ENCODE results near the gene DUOXA1. TPM values are rescaled to one million over a fixed set of nuclear protein-coding genes. Genes with fewer than 3 reads are reported as not detected.
"Not testable (repeated sequence)": the region's sequence is repeated elsewhere in the genome, so short reads cannot be mapped to it uniquely, and the experiment has no call there.

DUOXA1 gene
- total RNA-seq, 1 experiment from 2014 or later: 0.23 TPM

DNA sequence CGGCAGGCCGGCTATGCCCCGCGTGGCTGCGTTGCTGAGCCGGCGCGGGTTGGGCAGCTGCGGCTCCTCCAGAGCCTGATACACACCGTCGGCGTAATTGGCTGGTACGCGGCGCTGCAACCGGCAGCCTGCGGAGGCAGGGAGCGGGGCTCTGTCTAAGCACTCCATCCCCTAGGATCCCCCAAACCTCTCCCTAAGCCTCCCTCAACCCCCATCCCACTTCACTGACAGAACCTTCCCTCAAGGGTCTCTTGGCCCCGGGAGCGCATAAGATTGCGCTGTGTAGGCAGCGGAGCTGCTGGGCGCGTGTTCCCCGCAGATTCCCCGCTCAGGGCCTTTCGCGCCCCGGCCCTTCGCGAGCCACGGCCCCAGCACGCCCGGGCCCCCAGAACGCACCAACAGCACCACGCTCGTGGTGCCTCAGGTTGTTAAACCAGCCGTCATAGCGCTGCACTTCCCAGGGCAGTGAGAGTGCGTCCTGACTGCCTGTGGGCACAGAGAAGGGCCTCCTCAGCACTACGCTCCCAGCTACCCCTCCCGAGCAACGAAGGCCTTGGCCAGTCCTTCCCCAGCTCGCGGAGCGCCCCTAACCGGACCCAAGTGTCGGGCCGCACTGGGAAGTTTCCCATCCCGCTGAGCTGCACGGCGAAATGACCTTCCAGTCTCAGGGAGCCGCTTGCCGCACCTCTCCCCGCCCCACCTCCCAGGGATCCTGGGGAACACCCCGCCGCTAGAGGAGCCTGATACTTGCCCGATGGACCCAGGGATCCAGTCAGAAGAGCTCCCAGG, 16.9 kb downstream of the DUOXA1 start:
- DNase-seq (ENCODE audit: low spot score): no peak

DNA sequence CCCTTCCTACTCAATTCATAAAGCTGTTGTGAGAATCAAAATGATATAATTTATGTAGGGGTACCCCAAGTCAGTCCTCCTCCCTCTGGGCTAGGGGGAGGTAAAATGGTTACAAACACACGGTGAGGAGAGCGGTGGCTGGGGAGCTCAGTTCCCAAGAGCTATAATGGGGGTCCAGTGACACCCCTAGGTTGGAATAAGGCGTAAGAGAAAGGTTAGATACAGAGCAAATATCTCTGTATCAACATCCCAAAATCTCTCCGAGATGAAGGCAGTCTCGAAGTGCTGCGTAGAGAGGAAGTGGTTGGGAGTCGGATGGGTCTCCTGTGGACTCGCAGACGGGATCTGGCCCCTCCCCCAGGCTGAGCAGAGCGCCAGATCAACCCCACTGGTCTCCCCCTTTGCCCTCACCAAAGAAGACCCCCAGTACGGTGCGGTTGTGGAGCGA, 17.5 kb downstream of the DUOXA1 start:
- DNase-seq (ENCODE audit: low spot score): no peak

DNA sequence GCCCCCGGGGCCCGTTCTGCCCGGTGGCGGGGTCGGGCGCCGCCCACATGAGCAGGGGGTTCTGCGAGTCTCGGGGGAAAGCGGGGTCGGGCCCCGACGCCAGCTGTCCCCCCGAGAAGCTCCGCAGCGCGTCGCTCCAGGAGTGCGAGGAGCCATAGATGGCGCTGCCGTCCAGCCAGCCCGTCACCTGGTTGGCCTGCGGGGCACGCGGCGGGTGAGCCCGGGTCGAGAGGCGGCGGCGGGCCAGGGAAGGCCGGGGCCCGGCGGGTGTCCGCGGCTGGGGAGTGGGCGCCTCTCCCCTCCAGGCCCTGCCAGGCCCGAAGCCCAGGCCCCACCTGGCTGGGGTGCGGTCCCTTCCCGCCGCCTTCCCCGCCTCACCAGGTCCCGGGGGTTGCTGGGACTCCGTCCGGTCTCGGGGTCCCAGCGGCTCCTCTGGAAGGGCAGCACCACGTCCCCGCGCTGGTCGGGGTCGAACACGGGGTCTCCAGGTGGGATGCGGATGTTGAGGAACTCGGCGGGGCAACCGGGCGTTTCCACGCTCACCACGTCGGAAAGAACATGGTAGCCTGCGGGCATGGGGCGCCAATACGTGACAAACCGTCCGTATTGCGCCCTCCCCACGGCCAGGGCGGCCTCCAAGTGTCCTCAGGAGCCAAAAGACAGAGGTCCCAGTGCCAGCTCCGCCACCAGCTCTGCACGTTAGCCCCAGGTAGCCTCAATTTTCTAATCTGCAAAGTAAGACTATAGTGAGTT, 18.1 kb downstream of the DUOXA1 start:
- no peak for DNase-seq (ENCODE audit: low spot score)

DNA sequence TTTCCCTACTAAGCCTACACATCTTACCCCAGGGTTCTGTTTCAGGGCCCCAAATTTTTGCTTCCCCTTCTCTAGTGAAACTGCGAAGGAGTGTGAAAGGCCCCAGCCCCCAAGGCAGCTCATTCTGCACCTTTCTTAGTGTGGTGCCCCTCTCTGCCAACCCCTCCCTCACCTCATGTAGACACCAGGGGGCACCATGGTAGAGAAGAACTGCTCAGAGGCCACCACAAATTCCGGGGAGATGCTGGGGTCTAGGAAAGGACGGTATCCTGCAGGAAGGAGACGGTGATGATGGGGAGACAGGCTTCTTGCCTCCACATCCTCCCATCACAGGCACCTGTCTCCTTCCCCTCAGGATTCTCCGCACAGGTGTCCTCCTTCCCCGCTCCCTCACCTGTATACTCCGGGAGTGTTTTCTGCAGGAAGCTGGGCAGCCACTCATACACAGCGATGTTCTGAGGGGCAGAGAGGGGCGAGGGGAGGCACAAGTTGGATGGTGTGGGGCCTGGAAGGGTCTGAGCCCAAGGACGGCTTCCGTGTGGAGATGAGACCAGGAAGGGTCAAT, 19.3 kb downstream of the DUOXA1 start:
- DNase-seq (ENCODE audit: low spot score): no peak

DNA sequence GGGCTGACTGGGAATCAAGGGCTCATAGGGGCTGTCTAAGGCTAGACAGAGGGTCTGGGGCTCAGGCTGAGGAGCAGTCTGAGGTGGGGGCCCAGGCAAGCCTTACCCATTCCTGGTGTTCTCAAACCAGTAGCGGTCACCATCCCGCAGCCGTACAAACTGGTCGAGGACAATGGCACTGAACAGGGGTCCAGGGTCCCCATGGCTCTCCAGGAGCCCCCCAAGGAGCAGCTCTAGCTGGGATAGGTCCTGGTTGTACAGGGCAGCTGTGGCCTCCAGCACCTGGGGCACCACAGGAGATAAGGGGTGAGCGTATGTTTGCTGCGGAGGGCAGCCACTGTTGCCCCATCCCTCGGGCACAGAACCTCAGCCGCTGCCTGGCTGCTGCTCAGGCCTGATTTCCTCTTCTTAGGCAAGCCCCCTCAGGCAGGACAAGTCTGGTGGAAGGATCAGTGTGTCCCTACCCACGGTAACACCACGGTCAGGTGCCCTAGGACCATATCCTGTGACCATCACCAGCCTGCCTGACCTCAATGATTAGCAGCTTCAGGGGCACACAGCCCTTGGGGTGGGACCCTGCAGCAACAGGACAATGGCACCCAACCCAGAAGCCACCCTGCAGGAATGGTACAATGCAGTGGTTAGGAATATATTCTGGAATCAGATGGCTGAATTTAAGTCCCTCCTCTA, 21.6 kb downstream of the DUOXA1 start:
- DNase-seq (ENCODE audit: low spot score): no peak

DNA sequence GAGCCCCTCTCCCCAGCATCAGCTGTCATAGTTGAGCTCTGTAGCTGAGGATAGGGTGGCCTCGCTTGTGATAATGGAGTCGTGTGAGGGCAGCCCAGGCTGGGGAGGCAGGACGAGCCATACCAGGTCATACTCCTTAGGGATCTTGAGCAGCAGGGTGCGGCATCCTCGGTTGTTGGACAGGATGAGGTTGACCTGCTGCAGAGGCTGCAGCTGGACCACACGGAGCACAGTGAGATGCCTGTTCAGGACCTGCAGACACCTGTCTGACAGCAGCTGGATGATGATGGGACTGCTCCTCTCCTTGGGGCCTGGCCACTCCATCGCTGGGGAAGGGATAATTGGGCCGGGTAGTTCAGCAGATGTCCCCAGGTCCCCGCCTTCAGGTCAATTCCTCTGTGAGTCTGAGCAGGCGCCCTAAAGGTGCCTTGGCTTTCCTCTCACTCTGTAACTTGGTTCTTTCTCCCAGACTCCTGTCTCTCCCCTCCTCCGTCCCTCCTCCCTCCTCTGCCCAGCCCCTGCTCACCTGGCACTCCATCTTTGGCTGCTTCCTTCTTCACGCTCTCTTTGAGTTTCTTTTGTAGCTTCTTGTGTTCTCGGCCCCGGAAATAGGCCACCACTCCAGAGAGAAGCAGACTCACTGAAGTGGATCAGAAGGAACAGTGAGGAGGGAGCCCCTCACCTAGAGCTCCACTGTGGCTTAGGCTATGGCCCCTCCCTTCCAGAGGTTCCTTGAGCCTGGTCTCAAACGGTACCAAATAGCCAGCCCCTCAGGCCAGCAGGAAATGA, 23.5 kb downstream of the DUOXA1 start:
- DNase-seq (ENCODE audit: low spot score): no peak

DNA sequence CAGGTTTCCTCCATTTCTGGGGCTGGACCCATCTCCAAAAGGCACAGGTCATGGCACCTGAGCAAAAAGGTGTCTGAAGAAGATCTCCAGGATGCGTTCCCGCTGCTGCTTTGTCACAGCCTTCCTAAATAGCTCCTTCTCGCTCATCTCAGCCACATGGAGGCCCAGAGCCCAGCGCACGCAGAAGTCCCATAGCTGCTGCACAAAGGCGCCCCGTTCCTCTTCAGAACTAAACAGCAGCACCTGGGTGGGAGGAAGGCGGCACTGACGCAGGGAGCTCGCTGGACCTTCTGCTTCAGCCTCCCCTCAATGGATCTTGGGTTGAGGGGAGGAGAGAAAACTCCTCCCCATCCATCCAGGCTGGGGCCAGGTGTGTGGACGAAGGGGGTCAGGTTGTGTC, 24.1 kb downstream of the DUOXA1 start:
- no peak for DNase-seq (ENCODE audit: low spot score)

DNA sequence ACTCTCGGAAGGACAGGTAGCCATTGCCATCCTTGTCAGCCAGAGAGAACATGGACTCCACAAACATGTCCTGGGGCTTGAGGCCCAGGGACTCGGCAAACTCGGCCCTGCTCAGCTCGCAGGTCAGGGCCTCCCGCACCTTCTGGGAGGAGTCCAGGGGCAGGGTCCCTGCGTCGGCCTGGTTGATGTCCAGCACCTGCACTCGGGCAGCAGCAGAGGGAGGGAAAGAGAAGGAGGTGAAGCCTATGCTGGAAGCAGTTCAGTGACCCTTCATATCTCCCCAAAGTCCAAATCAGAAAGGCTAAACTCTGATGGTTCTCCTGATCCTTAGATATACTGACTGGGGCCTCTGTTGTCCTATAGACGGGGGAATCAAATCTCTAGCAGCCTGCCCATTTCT, 25.5 kb downstream of the DUOXA1 start:
- DNase-seq (ENCODE audit: low spot score): not testable (repeated sequence)

DNA sequence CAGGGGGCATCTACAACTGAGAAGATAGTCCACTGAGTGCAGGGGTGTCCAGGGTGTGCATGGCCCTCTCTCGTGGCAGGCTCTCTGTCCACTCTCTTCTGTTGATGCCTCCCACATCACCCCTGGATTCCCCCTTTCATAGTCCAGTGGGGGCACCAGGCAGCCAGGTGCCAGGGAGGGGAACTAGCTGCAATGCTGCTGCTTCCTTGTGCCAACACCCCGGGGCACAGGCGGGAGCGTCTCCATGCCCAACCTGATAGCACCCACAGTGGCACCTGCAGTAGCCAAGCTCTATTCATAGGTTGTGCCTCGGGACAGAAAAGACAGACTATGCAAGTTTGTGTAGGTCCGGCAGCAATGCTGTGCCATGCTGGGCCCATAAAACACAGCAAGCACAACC, 27.5 kb downstream of the DUOXA1 start:
- DNase-seq (ENCODE audit: low spot score): no peak

DNA sequence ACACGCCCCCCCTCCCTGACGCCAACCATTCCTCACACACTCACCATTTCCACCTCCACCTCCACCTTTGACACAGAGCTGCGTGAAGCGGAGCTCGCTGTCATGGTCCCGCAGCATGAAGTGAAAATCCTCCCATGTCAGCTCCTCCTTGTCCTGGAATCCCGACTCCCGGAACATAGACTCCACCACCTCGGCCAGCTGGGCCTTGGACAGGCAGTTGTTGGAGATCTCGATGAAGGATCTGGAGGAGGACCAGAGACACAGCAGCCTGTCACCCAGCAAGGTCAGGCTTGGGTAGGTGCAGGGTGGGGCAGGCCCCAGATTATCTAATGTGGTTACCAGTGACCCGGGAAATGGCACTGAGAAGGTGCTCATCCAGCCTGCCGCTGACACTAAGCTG, 27.9 kb downstream of the DUOXA1 start:
- DNase-seq (ENCODE audit: low spot score): no peak

DNA sequence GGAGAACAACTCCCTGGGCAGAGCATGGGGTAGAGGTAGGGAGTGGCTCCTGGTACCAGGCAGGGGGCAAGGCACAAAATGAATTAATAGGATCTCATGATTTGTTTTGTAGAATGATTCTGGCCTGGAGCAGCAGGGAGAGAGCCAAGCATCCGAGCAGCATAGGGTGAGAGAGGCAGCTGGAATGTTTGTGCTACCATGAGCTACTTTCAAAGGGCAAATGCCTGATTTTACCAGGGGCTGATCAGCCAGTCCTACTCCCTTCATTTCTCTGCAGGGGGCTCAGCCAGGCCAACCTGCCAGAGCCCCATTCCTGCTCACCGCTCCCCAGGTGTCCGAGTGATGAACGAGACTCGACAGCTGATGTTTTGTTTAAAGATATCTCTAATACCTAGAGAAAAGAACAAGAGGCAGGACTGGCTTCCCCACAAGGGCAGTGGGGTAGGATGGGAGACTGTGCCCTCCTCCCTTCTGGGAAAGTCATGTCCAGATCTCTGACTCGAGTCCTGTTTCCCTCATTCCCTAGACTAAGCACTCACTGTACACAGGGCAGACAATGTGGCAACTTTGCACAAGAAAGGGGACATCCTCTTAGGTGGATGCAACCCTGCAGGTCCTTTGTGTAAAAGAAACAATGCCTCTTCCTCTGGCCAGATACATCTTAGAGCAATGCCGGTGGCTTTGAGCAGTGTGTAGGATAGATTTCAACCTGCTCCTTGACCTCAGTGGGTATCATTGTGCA, 28.6 kb downstream of the DUOXA1 start:
- DNase-seq (ENCODE audit: low spot score): no peak

DNA sequence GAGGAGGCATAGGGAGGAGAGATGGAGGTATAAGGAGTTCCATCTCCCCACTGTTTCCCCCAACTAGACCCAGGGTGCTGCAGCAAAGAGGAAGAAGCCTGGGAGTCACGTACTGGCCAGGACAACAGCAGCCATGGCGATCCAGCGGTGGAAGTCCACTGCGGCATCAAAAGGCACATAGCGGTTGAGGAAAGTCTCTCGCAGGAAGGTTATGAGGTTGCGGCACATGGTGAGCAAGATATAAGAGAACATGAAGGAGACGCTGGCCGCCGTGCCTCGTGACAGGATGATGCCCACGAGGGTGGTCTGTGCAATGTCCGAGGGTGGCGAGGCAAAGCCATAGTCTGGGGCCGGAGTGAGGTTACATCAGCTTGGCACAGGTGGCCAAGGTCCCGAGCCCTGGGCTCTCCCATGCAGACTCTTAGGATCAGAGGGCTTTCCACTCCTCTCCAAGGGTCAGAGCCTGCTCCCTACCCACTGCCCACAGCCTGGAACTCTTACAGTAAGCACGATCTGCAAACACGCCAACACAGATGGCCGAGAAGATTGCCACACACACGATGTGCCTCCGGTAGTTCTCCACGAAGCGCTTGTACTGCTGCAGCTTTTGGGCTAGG, 30.0 kb downstream of the DUOXA1 start:
- DNase-seq (ENCODE audit: low spot score): no peak

DNA sequence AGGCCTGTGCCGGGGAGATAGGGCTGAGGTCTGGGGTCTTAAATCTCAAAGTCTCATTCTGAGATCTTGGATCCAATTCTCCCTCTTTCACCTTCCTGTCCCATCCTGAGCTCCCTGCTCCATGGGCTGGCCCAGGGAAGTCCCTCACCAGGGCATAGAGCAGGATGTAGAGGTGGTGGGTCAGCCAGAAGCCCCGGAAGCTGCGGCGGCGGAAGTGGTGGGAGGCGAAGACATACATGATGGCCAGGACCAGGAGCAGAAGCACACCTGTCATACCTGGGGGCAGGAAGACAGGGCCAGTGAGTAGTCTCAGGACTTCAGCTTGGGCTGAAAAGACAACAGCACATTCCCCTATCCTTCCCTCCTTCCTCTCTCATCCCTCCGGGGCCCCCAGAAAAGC, 32.2 kb downstream of the DUOXA1 start:
- no peak for DNase-seq (ENCODE audit: low spot score)

DNA sequence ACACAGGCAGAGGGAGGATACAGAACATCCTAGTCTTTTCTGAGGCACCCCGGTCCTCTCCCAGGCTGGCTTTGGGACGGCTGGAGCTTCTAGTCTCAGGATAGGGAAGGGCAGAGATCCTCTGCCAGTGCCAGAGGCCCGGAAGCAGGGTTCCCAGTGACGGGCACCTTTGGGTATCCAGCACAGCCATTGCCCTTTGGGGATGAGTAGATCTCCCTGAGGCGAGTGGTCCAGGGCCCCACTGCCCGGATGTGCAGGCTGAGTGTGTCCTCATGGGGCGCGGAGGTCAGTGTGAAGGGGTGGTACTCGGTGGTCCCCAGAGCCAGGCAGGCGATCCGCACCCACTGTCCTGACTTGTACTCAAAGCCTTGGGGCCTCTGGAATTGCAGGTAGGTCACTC, 34.0 kb downstream of the DUOXA1 start:
- DNase-seq (ENCODE audit: low spot score): no peak

DNA sequence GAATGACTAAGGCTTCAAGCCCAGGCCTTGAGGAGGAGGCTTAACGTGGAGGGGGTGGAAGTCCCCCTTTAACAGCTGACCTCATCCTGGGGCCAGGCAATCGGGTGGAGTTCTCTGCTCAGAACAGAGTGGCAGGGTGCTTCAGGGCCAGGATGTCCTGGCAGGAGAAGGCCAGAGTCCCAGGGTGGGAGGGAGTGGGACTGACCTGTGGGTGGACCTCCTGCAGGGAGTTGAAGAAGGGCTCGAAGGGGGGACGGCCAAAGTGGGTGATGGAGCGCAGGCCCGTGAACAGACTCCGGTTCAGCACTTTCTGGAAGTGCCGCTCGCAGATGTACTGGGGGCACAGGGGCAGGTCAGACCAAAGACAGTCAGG, 35.3 kb downstream of the DUOXA1 start:
- no peak for DNase-seq (ENCODE audit: low spot score)

DNA sequence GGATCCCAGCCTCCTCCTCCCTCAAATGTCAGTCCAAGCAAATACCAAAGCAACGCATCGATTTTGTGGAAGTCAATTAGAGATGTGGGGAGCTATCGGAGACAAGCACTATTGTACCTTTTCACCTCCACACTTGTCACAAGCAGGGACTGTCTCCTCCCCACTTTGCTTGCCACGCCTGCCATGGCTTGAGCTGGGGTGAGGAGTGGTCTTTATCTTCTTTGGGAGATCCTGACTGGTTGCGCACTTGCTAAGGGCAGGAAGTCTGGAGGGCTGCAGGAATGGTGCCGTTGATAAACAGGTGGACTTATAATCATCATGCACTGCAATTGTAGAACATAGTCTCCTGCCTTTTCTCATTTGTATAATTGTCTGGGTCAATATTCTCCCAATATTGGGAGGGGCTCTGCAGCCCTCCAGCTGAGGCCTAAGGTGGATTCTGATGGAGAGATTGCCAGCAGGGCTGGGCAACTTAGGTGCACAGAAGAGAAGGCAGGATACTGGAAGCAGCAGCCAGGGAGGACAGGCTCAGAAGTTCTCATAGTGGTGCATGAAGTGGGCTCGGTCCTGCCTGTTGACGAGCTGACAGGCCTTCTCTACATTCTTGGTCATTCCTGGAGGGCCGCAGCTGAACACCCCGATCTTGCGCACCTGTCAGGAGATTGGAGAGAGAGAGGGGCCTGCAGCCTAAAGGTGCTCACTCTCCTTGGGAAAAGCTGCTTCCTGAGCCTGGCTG, 35.9 kb downstream of the DUOXA1 start:
- DNase-seq (ENCODE audit: low spot score): no peak

DNA sequence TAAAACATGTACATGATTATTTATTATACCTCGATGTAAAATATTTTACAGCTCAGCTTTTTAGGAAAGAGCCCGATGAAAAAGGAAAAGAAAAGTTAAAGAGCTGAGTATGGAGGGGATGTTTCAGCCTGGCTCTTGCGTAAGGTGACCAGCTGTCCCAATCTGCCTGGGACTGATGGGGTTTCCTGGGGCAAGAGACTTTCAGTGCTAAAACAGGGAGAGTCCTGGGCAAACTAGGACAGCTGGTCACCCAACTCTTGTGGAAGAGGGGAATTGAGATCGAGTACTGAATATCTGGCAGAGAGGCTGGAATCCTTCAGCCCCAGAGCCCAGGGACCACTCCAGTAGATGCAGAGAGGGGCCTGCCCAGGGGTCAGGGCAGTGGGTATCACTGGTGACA, 36.7 kb downstream of the DUOXA1 start:
- DNase-seq (ENCODE audit: low spot score): no peak

DNA sequence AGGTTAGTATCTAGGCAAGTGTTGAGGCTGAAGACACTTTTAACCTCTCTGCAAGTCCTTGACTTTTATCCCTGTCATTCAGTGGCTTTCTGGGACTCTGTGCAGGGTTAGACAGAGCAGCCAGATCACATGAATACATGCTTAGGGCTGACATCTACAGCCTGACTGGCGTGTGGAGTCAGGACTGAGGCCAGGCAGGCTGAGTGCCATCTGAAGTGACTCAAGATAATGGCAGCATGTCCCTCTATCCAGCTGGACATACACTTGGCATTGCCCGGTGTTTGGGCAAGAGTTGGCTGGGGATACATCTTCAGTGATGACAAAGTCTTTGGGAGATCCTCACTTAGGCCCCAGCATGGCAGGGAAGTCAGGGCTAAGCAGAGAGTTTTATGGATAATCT, 38.1 kb downstream of the DUOXA1 start:
- DNase-seq (ENCODE audit: low spot score): no peak

DNA sequence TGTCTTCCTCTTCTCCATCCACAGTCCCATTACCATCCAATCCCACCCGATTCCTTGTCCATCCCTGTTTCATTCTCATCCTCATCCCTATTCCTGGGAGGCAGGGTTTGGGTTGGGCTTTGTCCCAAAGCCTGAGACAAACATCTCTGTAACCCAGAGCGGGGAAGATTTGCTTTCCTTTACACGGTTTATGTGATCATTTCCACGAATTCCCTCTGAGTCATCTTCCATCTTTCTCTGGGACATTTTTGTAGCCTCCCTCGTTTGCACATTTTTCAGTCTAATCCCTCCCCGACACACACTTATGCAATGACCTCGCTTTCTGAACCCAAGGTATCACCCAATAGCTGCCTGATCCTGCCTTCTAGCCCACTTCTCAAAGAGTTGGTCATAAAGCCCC, 38.5 kb downstream of the DUOXA1 start:
- DNase-seq (ENCODE audit: low spot score): no peak
